Kidney (tissue), 14 donors: ENCODE measurements around the gene GARIN5B. TPM values are rescaled to one million over a fixed set of nuclear protein-coding genes. Genes with fewer than 3 reads are reported as not detected.

ENCODE experiments used
- DNase-seq, 5 donors: peaks; one replicate each; pipeline ENCODE4 v3.0.0-alpha.2; 2013 to 2020
- FAIRE-seq: peaks from 2 replicates; lab custom pipeline; 2012; peaks lifted over from hg19 to GRCh38; lab: Jason Lieb, UNC
- H3K27ac ChIP-seq, 2 donors: one replicate each; pipeline ENCODE4 v1.7.0; 2013; ENCODE audit warnings: low read depth in 2 of 2, low read length in 2 of 2, inconsistent platforms in 1 of 2
- H3K27me3 ChIP-seq: one replicate; pipeline ENCODE4 v1.7.1; 2013; ENCODE audit warnings: low read length, inconsistent platforms; ENCODE audit not compliant: control insufficient read depth, insufficient read depth
- H3K36me3 ChIP-seq, 3 donors: one replicate each; pipeline versions ENCODE4 v1.7.0 to v1.7.1; 2013; ENCODE audit warnings: low read length in 3 of 3, control low read depth in 1 of 3, inconsistent platforms in 1 of 3; ENCODE audit not compliant: insufficient read depth in 3 of 3, control insufficient read depth in 2 of 3
- H3K4me1 ChIP-seq, 3 donors: one replicate each; pipeline versions ENCODE4 v1.7.0 to v1.7.1; 2013; ENCODE audit warnings: low read length in 3 of 3, inconsistent platforms in 1 of 3, low read depth in 1 of 3; ENCODE audit not compliant: control insufficient read depth in 2 of 3, insufficient read depth in 2 of 3
- H3K4me3 ChIP-seq, 3 donors: one replicate each; pipeline versions ENCODE4 v1.7.0 to v1.8.1; 2013; ENCODE audit warnings: low read length in 3 of 3, control low read depth in 1 of 3, inconsistent platforms in 1 of 3
- H3K9ac ChIP-seq, 3 donors: one replicate each; pipeline versions ENCODE4 v1.7.0 to v1.7.1; 2013; ENCODE audit warnings: low read length in 3 of 3, control low read depth in 1 of 3, inconsistent platforms in 1 of 3
- H3K9me3 ChIP-seq, 3 donors: one replicate each; pipeline versions ENCODE4 v1.7.0 to v1.7.1; 2013; ENCODE audit warnings: low read length in 3 of 3, control low read depth in 1 of 3, inconsistent platforms in 1 of 3; ENCODE audit not compliant: control insufficient read depth in 2 of 3, insufficient read depth in 1 of 3
- CTCF ChIP-seq: IDR thresholded peaks from 3 replicates; pipeline ENCODE4 v1.5.1; 2012; ENCODE audit warnings: mild to moderate bottlenecking, moderate library complexity, borderline replicate concordance; ENCODE audit not compliant: insufficient read depth; ENCODE audit errors: extremely low read depth
- intact Hi-C: fragments of 100-400 bp; cut with DNase I; formaldehyde crosslinking; loops from one replicate; pipeline ENCODE4 v1.11.1; 2022
- polyA plus RNA-seq: library from polyadenylated mRNA; stranded (reverse); fragments of 350-450 nt; fragmentation: Illumina TruSeq; extraction: RNeasy Lipid Tissue Mini Kit (QIAGEN cat#74804); gene quantifications from one replicate; pipeline ENCODE4 v1.2.3, GENCODE V29; 2014; ENCODE audit warnings: low read depth, low replicate concordance; ENCODE audit not compliant: insufficient read depth
- total RNA-seq: library from RNA; stranded (reverse); fragmentation: NEBNext Ultra II Directional; extraction: Animal tissue kit (Norgen Biotek cat#: 25700); gene quantifications from one replicate; pipeline ENCODE4 v1.2.1, GENCODE V29; 2021
- donor health status: control.
- donor health status: control.
- donor health status: control.
- donor health status: control.
- donor health status: control.
- donor health status: DM: yes; HTN: yes; CAD: no.
- donor health status: Normal renal cell carcinoma (clear cell type).

The GARIN5B gene
- total and polyA plus RNA-seq, 2 donors from 2014 or later: not detected

- peaks cover 0 to under 1% (median 0%) of the 10 kb centered on the region in 3 donors for H3K9me3 ChIP-seq
- no peak for FAIRE-seq
- TF ChIP-seq CTCF: no peak
- H3K36me3 ChIP-seq: peaks cover 0 to 4% (median 0%) of the 10 kb centered on the region in 3 donors
- H3K4me3 ChIP-seq: no peak overlapping the region
- intact Hi-C loops: no loop called here
- no peak overlapping the region for H3K27ac ChIP-seq
- H3K9ac ChIP-seq: no peak overlapping the region
- H3K27me3 ChIP-seq: no peaks in the 10 kb centered on the region
- H3K4me1 ChIP-seq: no peaks in the 10 kb centered on the region
- no peak for DNase-seq
These were observed 41.5 kb downstream of the GARIN5B start for GRCh38 chr19:55321466-55322137.

- Histone ChIP-seq H3K9ac (no peak overlapping the region), H3K4me3 (no peak overlapping the region), H3K27ac (no peak overlapping the region), H3K27me3 (no peaks in the 10 kb centered on the region), H3K9me3 (peaks cover 0 to 7% (median 0%) of the 10 kb centered on the region in 3 donors), H3K4me1 (no peaks in the 10 kb centered on the region), H3K36me3 (peaks cover 0 to 4% (median 0%) of the 10 kb centered on the region in 3 donors)
- DNase-seq (no peak), FAIRE-seq (no peak)
- no peak for TF ChIP-seq CTCF
- intact Hi-C loops: no loop called here
These were observed 42.1 kb downstream of the GARIN5B start for GRCh38 chr19:55320844-55321419.

DNA sequence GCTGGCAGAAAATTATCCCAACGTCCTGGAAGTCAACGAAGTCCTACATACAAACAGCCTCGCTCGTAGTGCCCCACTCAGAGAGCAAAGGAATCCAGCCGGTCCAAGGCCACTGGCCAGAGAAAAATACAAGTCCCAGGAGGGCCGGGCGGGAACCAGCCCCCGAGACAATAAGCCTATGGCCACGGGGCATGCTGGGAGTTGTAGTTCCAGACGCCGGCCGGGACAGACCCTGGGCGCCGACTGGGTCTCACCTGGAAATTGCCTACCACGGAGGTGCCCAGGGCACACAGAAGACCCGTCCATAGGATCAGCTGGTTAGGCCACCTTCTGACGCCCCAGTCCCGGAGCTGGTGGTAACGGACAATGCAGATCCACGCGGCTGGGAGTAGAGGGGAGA, 43.3 kb downstream of the GARIN5B start:
- DNase-seq: peak; percentile 71 to 82 (median 78)
- H3K4me1 ChIP-seq: no peaks in the 10 kb centered on the region
- no peak overlapping the region for H3K9ac ChIP-seq
- no peak for TF ChIP-seq CTCF
- no peak overlapping the region for H3K27ac ChIP-seq
- intact Hi-C loops: no loop called here
- H3K36me3 ChIP-seq: peaks cover 0 to 4% (median 0%) of the 10 kb centered on the region in 3 donors
- FAIRE-seq: no peak
- H3K27me3 ChIP-seq: no peaks in the 10 kb centered on the region
- no peak overlapping the region for H3K4me3 ChIP-seq
- peaks cover 0 to 8% (median 0%) of the 10 kb centered on the region in 3 donors for H3K9me3 ChIP-seq
